HEK293 (cell line): ENCODE data around the gene KANSL3.

Experiments used
- BCL11A ChIP-seq: fragments of 450-650 bp; formaldehyde crosslinking; IDR thresholded peaks from 2 replicates; pipeline ENCODE4 v1.5.1; 2016; ENCODE audit warnings: low read depth, missing biosample characterization, missing genetic modification characterization
- GLI4 ChIP-seq: fragments of 450-650 bp; formaldehyde crosslinking; IDR thresholded peaks from 2 replicates; pipeline ENCODE4 v1.5.1; 2016; ENCODE audit warnings: missing biosample characterization, missing genetic modification characterization
- PRDM1 ChIP-seq: fragments of 450-650 bp; formaldehyde crosslinking; IDR thresholded peaks from 2 replicates; pipeline ENCODE4; 2016; ENCODE audit warnings: missing biosample characterization, missing genetic modification characterization
- TRIM28 ChIP-seq: IDR thresholded peaks from 2 replicates; pipeline ENCODE4 v1.6.1; 2011; ENCODE audit warnings: low read length, control low read depth, borderline replicate concordance
- ZFP37 ChIP-seq: fragments of 450-650 bp; formaldehyde crosslinking; IDR thresholded peaks from 2 replicates; pipeline ENCODE4 v1.5.1; 2016; ENCODE audit warnings: missing biosample characterization, missing genetic modification characterization
- ZNF121 ChIP-seq: fragments of 450-650 bp; formaldehyde crosslinking; IDR thresholded peaks from 2 replicates; pipeline ENCODE4 v1.5.1; 2016; ENCODE audit warnings: missing biosample characterization, missing genetic modification characterization
- ZNF223 ChIP-seq: fragments of 450-650 bp; formaldehyde crosslinking; IDR thresholded peaks from 2 replicates; pipeline ENCODE4 v1.5.1; 2016; ENCODE audit warnings: missing biosample characterization, missing genetic modification characterization
- ZNF239 ChIP-seq: fragments of 450-650 bp; formaldehyde crosslinking; IDR thresholded peaks from 2 replicates; pipeline ENCODE4 v1.5.1; 2016; ENCODE audit warnings: missing biosample characterization, missing genetic modification characterization
- ZNF311 ChIP-seq: fragments of 450-650 bp; formaldehyde crosslinking; IDR thresholded peaks from 2 replicates; pipeline ENCODE4 v1.5.1; 2017; ENCODE audit warnings: missing biosample characterization, missing genetic modification characterization, borderline replicate concordance
- ZNF510 ChIP-seq: fragments of 450-650 bp; formaldehyde crosslinking; IDR thresholded peaks from 2 replicates; pipeline ENCODE4 v1.5.1; 2018; ENCODE audit warnings: mild to moderate bottlenecking, missing genetic modification characterization, missing biosample characterization; ENCODE audit not compliant: insufficient replicate concordance
- ZNF558 ChIP-seq: fragments of 450-650 bp; formaldehyde crosslinking; IDR thresholded peaks from 2 replicates; pipeline ENCODE4 v1.5.1; 2016; ENCODE audit warnings: missing biosample characterization, missing genetic modification characterization
- ZNF560 ChIP-seq: fragments of 450-650 bp; formaldehyde crosslinking; IDR thresholded peaks from 2 replicates; pipeline ENCODE4 v1.5.1; 2017; ENCODE audit warnings: missing biosample characterization, missing genetic modification characterization, borderline replicate concordance
- ZNF596 ChIP-seq: fragments of 450-650 bp; IDR thresholded peaks from 2 replicates; pipeline ENCODE4 v1.5.0; 2018; ENCODE audit warnings: missing biosample characterization, mild to moderate bottlenecking, missing genetic modification characterization, moderate library complexity
- ZNF629 ChIP-seq: fragments of 450-650 bp; formaldehyde crosslinking; IDR thresholded peaks from 2 replicates; pipeline ENCODE4 v1.5.1; 2017; ENCODE audit warnings: missing biosample characterization, missing genetic modification characterization
- ZNF654 ChIP-seq: fragments of 450-650 bp; formaldehyde crosslinking; IDR thresholded peaks from 2 replicates; pipeline ENCODE4 v1.5.1; 2016; ENCODE audit warnings: low read depth, missing biosample characterization, missing genetic modification characterization
- ZNF664 ChIP-seq: fragments of 450-650 bp; formaldehyde crosslinking; IDR thresholded peaks from 2 replicates; pipeline ENCODE4 v1.5.1; 2016; ENCODE audit warnings: missing biosample characterization, missing genetic modification characterization
- ZXDB ChIP-seq: fragments of 450-650 bp; formaldehyde crosslinking; IDR thresholded peaks from 2 replicates; pipeline ENCODE4 v1.5.1; 2016; ENCODE audit warnings: missing biosample characterization, missing genetic modification characterization
- TF ChIP-seq, protein P1 (sequence below): fragments of 450-650 bp; formaldehyde crosslinking; IDR thresholded peaks from 2 replicates; pipeline ENCODE4 v1.5.1; 2017; ENCODE audit warnings: missing biosample characterization, mild to moderate bottlenecking, missing genetic modification characterization, moderate library complexity
- TF ChIP-seq, protein P2 (sequence below): fragments of 450-650 bp; formaldehyde crosslinking; conservative IDR thresholded peaks from 2 replicates; pipeline ENCODE4 v1.5.1; 2016; ENCODE audit warnings: low read depth, missing biosample characterization, missing genetic modification characterization
- TF ChIP-seq, protein P3 (sequence below): fragments of 450-650 bp; formaldehyde crosslinking; IDR thresholded peaks from 2 replicates; pipeline ENCODE4 v1.5.0; 2017; ENCODE audit warnings: missing biosample characterization, missing genetic modification characterization, borderline replicate concordance
- TF ChIP-seq, protein P4 (sequence below): fragments of 450-650 bp; formaldehyde crosslinking; IDR thresholded peaks from 2 replicates; pipeline ENCODE4 v1.5.1; 2017; ENCODE audit warnings: missing biosample characterization, missing genetic modification characterization
- TF ChIP-seq, protein P5 (sequence below): fragments of 450-650 bp; formaldehyde crosslinking; IDR thresholded peaks from 2 replicates; pipeline ENCODE4 v1.5.1; 2016; ENCODE audit warnings: missing biosample characterization, missing genetic modification characterization
- TF ChIP-seq, protein P6 (sequence below): fragments of 450-650 bp; formaldehyde crosslinking; IDR thresholded peaks from 2 replicates; pipeline ENCODE4 v1.5.1; 2016; ENCODE audit warnings: missing biosample characterization, missing genetic modification characterization

Gene KANSL3

DNA sequence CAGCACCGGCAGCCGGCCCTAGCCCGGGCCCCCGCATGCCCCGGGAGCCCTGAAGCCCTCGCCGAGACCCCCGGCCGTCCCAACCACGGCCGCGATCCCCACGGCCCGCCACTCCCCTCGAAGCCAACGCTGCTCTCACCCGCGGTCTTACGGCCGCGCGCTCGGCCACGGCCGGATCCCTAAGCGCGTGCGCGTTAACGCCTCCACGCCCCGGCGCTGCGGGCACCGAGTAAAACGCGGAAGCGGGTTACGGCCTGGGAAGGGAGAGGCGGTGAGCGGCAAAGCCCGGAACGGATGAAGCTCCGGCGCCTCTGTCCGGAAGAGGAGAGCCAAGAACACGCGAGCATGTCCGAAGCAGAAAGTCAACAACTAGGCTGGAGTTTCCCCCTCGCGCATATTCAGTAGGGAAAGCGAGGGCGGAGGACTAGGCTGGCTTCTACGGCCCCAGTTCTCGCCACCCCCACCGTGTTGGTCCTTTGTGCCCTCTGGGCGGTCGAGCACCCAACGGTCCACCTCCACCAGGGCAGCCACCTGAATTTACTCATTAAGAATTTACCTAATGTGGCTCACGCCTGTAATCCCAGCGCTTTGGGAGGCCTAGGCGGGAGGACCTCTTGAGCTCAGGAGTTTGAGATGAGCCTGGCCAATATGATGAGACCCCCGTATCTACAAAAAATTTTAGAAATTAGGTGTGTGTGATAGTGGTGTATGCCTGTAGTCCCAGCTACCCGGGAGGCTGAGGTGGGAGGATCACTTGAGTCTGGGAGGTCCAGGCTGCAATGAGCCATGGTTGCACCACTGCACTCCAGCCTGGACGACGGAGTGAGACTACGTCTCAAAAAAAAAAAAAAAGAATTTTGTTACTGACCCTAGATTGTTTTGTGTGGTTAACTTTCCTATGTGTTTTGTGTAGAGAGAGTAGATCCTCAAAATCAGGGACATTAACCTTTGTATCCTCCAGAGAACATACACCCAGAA is at the start of gene KANSL3 (continued):
- TF ChIP-seq ZNF239 (tag by site-specific recombination), result no peak
- peak; percentile 83; the same call in 1 of the 2 replicates for TF ChIP-seq BCL11A (tag by site-specific recombination)
- peak; percentile 38; the same call in 1 of the 2 replicates for TF ChIP-seq ZNF558 (tag by site-specific recombination)
- peak; percentile 86 for TF ChIP-seq ZXDB (tag by site-specific recombination)
- TF ChIP-seq, protein P1, sequence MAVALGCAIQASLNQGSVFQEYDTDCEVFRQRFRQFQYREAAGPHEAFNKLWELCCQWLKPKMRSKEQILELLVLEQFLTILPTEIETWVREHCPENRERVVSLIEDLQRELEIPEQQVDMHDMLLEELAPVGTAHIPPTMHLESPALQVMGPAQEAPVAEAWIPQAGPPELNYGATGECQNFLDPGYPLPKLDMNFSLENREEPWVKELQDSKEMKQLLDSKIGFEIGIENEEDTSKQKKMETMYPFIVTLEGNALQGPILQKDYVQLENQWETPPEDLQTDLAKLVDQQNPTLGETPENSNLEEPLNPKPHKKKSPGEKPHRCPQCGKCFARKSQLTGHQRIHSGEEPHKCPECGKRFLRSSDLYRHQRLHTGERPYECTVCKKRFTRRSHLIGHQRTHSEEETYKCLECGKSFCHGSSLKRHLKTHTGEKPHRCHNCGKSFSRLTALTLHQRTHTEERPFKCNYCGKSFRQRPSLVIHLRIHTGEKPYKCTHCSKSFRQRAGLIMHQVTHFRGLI, result no peak
- TF ChIP-seq, protein P2, sequence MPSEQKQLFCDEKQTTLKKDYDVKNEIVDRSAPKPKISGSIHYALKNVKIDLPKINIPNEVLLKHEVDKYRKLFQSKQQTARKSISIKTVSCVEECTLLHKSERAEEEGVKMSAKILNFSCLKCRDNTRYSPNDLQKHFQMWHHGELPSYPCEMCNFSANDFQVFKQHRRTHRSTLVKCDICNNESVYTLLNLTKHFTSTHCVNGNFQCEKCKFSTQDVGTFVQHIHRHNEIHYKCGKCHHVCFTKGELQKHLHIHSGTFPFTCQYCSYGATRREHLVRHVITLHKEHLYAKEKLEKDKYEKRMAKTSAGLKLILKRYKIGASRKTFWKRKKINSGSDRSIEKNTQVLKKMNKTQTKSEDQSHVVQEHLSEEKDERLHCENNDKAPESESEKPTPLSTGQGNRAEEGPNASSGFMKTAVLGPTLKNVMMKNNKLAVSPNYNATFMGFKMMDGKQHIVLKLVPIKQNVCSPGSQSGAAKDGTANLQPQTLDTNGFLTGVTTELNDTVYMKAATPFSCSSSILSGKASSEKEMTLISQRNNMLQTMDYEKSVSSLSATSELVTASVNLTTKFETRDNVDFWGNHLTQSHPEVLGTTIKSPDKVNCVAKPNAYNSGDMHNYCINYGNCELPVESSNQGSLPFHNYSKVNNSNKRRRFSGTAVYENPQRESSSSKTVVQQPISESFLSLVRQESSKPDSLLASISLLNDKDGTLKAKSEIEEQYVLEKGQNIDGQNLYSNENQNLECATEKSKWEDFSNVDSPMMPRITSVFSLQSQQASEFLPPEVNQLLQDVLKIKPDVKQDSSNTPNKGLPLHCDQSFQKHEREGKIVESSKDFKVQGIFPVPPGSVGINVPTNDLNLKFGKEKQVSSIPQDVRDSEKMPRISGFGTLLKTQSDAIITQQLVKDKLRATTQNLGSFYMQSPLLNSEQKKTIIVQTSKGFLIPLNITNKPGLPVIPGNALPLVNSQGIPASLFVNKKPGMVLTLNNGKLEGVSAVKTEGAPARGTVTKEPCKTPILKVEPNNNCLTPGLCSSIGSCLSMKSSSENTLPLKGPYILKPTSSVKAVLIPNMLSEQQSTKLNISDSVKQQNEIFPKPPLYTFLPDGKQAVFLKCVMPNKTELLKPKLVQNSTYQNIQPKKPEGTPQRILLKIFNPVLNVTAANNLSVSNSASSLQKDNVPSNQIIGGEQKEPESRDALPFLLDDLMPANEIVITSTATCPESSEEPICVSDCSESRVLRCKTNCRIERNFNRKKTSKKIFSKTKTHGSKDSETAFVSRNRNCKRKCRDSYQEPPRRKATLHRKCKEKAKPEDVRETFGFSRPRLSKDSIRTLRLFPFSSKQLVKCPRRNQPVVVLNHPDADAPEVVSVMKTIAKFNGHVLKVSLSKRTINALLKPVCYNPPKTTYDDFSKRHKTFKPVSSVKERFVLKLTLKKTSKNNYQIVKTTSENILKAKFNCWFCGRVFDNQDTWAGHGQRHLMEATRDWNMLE (tag by site-specific recombination), result peak; percentile 43; the same call in 1 of the 2 replicates
- TF ChIP-seq, protein P3, sequence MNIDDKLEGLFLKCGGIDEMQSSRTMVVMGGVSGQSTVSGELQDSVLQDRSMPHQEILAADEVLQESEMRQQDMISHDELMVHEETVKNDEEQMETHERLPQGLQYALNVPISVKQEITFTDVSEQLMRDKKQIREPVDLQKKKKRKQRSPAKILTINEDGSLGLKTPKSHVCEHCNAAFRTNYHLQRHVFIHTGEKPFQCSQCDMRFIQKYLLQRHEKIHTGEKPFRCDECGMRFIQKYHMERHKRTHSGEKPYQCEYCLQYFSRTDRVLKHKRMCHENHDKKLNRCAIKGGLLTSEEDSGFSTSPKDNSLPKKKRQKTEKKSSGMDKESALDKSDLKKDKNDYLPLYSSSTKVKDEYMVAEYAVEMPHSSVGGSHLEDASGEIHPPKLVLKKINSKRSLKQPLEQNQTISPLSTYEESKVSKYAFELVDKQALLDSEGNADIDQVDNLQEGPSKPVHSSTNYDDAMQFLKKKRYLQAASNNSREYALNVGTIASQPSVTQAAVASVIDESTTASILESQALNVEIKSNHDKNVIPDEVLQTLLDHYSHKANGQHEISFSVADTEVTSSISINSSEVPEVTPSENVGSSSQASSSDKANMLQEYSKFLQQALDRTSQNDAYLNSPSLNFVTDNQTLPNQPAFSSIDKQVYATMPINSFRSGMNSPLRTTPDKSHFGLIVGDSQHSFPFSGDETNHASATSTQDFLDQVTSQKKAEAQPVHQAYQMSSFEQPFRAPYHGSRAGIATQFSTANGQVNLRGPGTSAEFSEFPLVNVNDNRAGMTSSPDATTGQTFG (tag by site-specific recombination), result peak; percentile 87; the same call in 1 of the 2 replicates
- TF ChIP-seq ZNF560 (tag by site-specific recombination), result 0 out of 2 replicates have a peak, but pooled peaks have one; percentile 36
- TF ChIP-seq ZNF223 (tag by site-specific recombination), result no peak
- TF ChIP-seq ZNF654 (tag by site-specific recombination), result no peak
- no peak for TF ChIP-seq ZNF596 (tag by site-specific recombination)
- TF ChIP-seq ZNF629, result peak; percentile 71
- no peak for TF ChIP-seq ZNF664 (tag by site-specific recombination)
- TF ChIP-seq GLI4 (tag by site-specific recombination), result peak; percentile 91
- no peak for TF ChIP-seq ZNF510
- 0 out of 2 replicates have a peak, but pooled peaks have one; percentile 27 for TF ChIP-seq ZNF121 (tag by site-specific recombination)
- TF ChIP-seq, protein P4, sequence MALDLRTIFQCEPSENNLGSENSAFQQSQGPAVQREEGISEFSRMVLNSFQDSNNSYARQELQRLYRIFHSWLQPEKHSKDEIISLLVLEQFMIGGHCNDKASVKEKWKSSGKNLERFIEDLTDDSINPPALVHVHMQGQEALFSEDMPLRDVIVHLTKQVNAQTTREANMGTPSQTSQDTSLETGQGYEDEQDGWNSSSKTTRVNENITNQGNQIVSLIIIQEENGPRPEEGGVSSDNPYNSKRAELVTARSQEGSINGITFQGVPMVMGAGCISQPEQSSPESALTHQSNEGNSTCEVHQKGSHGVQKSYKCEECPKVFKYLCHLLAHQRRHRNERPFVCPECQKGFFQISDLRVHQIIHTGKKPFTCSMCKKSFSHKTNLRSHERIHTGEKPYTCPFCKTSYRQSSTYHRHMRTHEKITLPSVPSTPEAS (tag by site-specific recombination), result no peak
- TF ChIP-seq, protein P5, sequence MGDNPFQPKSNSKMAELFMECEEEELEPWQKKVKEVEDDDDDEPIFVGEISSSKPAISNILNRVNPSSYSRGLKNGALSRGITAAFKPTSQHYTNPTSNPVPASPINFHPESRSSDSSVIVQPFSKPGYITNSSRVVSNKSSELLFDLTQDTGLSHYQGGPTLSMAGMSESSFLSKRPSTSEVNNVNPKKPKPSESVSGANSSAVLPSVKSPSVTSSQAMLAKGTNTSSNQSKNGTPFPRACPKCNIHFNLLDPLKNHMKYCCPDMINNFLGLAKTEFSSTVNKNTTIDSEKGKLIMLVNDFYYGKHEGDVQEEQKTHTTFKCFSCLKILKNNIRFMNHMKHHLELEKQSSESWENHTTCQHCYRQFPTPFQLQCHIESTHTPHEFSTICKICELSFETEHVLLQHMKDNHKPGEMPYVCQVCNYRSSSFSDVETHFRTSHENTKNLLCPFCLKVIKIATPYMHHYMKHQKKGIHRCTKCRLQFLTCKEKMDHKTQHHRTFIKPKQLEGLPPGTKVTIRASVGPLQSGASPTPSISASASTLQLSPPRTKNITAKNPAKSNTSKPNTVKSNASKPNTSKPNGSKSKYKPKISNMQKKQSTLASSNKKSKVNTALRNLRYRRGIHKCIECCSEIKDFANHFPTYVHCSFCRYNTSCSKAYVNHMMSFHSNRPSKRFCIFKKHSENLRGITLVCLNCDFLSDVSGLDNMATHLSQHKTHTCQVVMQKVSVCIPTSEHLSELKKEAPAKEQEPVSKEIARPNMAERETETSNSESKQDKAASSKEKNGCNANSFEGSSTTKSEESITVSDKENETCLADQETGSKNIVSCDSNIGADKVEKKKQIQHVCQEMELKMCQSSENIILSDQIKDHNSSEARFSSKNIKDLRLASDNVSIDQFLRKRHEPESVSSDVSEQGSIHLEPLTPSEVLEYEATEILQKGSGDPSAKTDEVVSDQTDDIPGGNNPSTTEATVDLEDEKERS (tag by site-specific recombination), result peak; percentile 60; the same call in 1 of the 2 replicates
- TF ChIP-seq ZNF311 (tag by site-specific recombination), result no peak
- TF ChIP-seq PRDM1, result peak; percentile 60
- TF ChIP-seq, protein P6, sequence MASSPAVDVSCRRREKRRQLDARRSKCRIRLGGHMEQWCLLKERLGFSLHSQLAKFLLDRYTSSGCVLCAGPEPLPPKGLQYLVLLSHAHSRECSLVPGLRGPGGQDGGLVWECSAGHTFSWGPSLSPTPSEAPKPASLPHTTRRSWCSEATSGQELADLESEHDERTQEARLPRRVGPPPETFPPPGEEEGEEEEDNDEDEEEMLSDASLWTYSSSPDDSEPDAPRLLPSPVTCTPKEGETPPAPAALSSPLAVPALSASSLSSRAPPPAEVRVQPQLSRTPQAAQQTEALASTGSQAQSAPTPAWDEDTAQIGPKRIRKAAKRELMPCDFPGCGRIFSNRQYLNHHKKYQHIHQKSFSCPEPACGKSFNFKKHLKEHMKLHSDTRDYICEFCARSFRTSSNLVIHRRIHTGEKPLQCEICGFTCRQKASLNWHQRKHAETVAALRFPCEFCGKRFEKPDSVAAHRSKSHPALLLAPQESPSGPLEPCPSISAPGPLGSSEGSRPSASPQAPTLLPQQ (tag by site-specific recombination), result peak; percentile 89
- TF ChIP-seq ZFP37 (tag by site-specific recombination), result peak; percentile 72; the same call in 1 of the 2 replicates
- 0 out of 2 replicates have a peak, but pooled peaks have one; percentile 45 for TF ChIP-seq TRIM28
